GM04504 (cell line): ENCODE measurements around the gene CRYBG2.

ENCODE experiments used
- DNase-seq: peaks from one replicate; pipeline ENCODE4 v3.0.0-alpha.2; 2012; ENCODE audit warnings: low read depth

The CRYBG2 gene

DNA sequence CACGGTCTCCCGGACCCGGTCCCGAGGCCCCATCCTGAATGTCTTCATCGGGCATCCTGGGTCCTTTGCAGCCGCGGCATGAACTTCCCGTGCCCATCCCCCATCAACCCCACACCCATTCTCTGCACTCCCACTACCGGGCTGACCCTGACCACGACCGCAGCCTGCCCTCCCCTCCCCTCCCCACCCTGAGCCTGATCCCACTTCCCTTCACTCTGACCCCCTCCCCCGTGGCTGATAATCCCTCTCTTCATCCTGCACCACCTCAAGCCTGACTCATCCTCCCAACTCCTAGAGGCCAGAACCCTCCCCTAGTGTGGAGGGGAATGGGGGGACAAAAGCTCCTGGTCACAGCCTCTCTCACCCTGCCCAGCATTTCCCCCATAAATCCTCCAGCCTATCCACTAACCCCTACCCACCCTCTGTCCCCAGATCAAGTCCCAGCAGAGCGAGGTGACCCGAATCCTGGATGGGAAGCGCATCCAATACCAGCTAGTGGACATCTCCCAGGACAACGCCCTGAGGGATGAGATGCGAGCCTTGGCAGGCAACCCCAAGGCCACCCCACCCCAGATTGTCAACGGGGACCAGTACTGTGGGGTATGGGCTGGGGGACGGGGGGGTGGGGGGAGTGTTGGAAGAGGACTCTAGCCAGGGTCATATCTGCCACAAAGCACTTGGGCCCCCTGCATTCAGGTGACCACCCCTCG, 73.4 kb downstream of the CRYBG2 start:
- no peak for DNase-seq

DNA sequence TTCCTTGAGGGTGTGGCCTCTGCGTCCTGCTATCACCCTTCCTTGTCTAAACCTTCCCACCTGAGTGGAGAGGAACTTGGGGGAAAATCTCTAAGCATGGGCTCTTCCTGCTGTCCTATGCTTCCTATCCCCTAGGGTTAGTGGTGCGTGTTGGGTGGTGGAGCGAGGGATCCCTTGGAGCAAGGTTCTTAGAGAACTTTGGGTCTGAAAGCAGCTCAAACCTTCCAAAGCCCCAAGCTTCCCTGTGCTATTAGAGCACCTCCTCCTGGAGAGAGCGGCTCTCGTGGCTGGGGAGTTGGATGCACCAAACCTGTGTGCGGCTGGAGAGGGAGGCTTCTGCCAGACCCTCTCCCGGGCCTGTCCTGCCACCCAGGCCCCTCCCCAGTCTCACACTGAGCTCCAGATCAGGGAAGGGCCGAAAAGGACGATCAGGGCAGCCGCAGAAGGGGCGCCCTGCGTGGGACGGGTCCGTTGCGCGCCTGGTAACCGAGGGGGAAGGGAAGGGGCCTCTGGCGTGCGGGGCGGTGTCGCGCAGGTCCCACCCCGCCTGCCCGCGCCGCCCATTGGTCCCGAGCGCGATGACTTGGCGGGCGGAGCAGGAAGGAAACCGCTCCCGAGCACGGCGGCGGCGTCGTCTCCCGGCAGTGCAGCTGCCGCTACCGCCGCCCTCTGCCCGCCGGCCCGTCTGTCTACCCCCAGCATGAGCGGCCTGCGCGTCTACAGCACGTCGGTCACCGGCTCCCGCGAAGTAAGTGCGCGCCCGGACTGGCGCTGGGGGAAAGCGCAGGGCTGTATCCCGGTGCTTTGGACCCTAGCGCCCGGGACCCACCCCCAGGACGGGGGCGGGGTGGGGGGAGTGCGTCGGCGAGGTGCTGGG, 74.2 kb downstream of the CRYBG2 start, which contains the start of gene SH3BGRL3:
TSS of gene SH3BGRL3 (plus strand) at position 631 of the 877 bp plus-strand sequence. CDS start at position 701, 70 bp downstream.
- peak; percentile 61 for DNase-seq

DNA sequence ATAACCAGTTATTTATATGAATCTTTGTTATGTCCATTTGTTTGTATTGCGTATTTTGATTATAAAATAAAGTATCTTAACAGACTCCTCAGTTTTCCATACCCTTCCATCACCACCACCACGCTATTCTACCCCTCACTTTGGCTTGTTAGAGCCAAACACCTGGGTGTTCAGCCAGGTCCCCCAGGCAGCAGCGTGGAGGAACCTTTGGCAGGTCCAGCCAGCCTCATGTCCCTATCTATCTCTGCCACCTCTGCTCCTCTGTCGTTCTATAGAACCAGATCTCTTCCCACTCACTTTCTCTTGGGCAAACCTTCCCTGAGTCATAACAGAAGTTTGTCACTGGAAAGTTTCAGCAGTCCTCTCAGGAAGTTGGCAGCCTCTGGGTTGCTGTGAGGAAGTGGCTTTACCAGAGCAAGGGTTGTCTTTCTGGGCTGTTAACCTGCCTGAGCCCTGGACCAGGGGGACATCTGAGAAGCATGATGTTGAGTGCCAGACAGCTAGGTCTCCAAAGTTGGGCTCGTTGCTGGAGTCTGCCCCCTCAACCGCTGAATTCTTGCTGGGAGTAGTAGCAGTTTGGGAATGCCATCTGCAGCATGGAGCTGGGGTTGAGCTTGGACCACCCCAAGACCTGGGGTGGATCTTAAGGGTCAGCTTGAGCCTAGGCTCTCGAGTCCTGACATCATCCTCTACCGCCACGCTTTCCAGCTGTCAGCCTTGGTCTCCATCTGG, 75.0 kb downstream of the CRYBG2 start:
- peak; percentile 58 for DNase-seq

DNA sequence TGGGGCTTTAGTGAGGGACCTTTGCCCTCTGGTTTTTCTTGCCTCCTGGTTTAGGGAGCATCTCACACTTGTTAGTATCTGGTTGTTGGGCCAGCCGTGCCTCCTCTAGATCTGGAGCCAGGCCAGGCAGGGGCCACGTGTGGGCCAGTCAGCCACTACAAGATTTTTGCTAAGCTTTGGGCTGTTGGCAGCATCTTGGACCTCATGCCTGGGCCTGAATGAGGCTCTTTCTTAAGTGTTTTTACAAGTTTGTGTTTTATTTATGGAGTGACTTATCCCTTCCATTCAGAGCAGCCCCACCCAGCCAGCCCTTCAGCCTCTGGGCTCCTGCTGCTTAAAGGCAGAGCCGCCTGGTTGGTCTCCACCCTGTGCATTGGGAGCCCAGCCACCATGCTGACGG, 75.6 kb downstream of the CRYBG2 start:
- DNase-seq = peak; percentile 79

DNA sequence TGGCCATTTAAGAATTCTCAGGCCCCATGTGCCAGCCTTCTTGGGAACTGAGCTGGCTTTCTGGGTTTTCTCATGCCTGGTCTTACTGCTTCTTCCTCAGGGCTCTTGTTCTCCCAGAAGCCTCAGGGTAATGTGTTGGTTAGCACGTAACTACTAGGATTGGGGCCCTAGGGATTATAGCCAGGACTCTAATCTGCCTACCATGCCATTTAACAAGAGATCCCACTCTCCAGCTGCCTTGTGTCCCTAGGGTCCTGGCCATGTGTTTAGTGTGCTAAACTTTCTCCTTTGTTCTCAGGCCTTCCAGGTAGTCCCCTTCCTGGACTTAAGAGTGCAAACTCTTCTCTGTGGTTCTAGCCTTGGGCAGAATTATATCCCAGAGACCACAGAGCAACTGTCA, 76.2 kb downstream of the CRYBG2 start:
- DNase-seq = no peak

DNA sequence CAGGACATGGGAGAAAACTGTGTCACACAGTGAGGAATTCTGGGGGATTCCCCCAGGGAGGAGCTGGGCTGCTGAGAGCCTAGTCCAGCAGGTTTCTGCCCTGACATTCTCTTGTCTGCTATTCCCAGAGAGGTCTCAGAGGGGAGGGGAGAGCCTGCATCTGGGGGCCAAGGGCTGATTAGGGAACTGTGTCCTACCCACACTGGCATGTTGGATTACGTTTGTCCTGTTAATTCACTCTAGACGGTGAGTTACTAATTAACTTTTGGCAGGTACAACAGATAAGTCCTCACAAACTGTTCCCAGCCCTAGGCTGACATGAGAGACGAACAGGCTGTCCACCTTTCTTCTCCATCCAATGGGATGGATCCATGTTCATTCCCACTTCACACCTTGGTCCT, 76.7 kb downstream of the CRYBG2 start:
- DNase-seq = no peak

DNA sequence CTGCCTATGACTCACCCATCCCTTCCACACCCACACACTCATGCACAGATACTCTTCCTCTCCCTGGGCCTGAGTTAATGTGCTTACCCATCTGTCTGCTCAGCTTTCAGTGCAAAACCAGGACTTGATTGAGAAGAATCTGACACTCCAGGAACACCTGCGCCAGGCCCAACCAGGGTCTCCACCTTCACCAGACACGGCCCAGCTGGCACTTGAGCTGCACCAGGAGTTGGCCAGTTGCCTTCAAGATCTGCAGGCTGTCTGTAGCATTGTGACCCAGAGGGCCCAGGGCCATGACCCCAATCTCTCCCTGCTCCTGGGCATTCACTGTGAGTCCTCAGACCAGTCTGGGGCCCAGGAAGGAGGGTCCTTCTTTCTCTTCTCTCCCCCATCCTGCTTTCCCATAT, 77.5 kb downstream of the CRYBG2 start:
- DNase-seq = no peak

DNA sequence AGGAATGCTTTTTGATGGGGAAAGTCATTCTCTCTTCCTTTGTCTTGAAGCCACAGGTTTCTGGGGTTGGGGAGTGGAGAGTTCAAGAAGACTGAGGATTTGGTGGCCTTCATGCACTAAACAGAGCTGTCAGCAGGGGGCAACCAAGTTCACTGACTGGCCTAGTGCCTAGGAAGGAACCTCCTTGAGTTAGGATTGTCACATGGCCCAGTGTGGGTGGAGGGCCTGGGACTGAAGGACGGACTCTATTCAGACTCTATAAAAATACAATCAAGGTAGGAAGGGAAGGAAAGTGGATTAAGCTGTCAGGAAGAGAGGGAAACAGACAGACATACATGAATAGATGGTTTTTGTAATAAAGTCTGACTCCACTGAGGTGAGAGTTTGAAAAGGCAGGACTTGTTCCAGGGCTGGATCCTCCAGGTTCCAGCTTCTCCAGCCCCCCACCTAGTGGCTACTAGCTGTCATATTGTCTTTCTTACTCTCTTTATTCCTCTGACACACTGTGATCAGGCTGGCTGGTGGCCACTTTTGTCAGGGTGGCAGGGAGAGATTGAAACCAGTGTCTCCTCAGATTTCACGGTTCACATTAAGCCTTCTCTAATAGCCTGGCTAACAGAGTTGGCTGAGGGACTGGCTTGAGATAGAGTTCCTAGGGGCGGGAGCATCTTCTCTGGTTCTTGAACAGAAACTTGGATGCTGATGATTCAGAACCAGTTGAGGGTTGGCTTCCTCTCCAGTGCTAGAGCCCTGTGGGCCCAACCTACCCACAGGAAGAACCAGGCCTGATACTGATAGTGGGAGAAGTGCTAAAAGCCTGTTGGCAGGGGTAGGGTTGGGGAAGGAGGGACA, 78.1 kb downstream of the CRYBG2 start:
- peak; percentile 92 for DNase-seq

DNA sequence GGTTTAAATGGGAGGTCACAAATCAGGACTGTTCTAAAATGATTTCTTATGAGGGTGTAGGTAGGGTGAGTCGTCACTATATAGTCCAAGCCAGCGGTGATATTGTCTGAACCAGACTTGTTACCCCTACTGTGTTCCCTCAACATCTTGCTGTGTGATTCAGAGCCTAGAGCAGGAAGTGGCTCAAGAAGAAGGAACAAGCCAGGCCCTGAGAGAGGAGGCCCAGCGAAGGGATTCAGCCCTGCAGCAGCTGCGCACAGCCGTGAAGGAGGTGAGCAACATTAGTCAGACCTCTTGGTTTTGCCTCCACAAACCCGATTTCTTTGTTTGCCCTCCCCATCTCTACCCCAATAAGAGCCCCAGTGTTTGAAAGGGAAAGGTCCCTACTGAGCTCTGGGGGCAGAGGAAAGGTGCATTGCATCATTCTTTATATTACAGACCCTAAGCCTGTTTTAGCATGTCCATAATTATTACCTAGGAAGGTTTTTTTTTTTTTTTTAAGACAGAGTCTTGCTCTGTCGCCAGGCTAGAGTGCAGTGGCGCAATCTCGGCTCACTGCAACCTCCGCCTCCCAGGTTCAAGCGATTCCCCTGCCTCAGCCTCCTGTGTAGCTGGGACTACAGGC, 79.0 kb downstream of the CRYBG2 start:
- no peak for DNase-seq
